BE2C (cell line): ENCODE data around the gene SEC14L1.

Experiments
- DNase-seq: peaks from one replicate; pipeline ENCODE4 v3.0.0-alpha.2; 2020
- H3K27me3 ChIP-seq: fragments of 250-450 bp; sonication (Bioruptor Pico); 2 replicates; pipeline ENCODE4 v1.5.1; 2020; ENCODE audit warnings: mild to moderate bottlenecking
- H3K36me3 ChIP-seq: fragments of 250-450 bp; sonication (Bioruptor Pico); 2 replicates; pipeline ENCODE4 v1.5.1; 2020; ENCODE audit warnings: mild to moderate bottlenecking
- H3K4me1 ChIP-seq: fragments of 250-450 bp; sonication (Bioruptor Pico); 2 replicates; pipeline ENCODE4 v1.5.1; 2020
- H3K4me3 ChIP-seq: 2 replicates; pipeline ENCODE4 v1.5.1; 2011; ENCODE audit warnings: low read depth, low read length
- H3K9me3 ChIP-seq: fragments of 250-450 bp; sonication (Bioruptor Pico); 2 replicates; pipeline ENCODE4 v1.5.1; 2020
- TF ChIP-seq, protein P1 (sequence below): IDR thresholded peaks from 2 replicates; pipeline ENCODE4 v1.5.1; 2012; ENCODE audit warnings: mild to moderate bottlenecking, low read depth, low read length

SEC14L1 gene

DNA sequence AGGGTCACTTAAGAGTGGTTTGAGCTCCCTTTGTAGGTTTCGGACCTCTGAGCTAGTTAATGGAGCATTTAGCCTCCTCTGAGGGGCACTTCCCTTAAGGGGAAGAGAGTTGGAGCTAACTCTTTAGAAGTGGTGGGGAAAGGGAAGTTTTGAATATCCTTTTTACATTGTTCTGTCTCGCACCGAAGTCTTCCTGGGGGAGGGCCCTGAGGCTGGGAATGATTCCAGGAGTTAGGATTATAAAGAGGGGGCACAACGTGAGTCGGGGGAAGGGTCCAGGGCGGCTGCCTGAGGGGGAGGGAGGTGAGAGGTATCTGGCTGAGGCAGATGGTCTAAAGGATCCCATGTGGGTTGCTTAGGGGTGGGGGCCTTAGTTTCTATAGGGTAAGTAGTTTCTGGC lies 32.3 kb downstream of the SEC14L1 start:
- Histone ChIP-seq H3K4me3 (no peak overlapping the region), H3K9me3 (peaks cover 10% of the 10 kb centered on the region), H3K27me3 (no peaks in the 10 kb centered on the region), H3K4me1 (no peaks in the 10 kb centered on the region), H3K36me3 (peaks cover 10% of the 10 kb centered on the region; the same call in 1 of the 2 replicates)
- no peak for DNase-seq
- TF ChIP-seq, protein P1, sequence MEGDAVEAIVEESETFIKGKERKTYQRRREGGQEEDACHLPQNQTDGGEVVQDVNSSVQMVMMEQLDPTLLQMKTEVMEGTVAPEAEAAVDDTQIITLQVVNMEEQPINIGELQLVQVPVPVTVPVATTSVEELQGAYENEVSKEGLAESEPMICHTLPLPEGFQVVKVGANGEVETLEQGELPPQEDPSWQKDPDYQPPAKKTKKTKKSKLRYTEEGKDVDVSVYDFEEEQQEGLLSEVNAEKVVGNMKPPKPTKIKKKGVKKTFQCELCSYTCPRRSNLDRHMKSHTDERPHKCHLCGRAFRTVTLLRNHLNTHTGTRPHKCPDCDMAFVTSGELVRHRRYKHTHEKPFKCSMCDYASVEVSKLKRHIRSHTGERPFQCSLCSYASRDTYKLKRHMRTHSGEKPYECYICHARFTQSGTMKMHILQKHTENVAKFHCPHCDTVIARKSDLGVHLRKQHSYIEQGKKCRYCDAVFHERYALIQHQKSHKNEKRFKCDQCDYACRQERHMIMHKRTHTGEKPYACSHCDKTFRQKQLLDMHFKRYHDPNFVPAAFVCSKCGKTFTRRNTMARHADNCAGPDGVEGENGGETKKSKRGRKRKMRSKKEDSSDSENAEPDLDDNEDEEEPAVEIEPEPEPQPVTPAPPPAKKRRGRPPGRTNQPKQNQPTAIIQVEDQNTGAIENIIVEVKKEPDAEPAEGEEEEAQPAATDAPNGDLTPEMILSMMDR = no peak

DNA sequence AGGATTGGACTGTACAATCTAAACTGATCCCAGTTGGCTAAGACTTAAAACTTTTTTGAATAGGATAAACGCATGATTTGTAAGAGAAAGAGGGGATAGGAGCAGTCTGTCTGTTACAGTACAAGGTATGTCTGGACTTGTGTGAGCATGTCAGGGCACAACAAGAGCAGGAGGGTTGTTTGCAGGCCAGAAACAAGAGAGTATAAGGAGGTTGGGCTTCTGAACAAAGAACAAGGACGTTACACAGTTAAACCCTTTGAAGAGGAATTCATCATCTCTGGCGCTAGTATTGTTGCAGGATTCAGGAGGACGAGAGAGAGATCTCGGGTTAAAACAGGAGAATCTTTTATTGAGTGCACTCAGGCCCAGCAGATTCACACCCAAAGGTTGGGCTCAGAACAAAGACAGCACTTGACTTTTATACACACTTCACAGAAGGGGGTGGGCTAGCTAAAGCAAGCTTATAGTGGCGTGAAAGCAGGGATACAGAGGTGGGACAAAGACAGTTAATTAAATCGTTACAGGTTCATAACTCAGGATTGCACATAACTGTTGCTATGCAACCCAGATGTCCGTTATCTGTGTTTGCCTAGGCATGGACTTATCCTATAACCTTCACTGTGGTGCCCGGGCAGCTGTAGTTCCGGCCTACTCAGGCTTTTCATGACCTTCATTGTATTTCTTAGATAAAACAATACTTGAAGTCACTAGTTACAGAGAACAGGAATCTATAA lies 34.3 kb downstream of the SEC14L1 start:
- no peak overlapping the region for H3K4me3 ChIP-seq
- TF ChIP-seq, protein P1 = no peak
- no peaks in the 10 kb centered on the region for H3K27me3 ChIP-seq
- H3K36me3 ChIP-seq = peaks cover 10% of the 10 kb centered on the region; the same call in 1 of the 2 replicates
- no peak for DNase-seq
- no peaks in the 10 kb centered on the region for H3K4me1 ChIP-seq
- H3K9me3 ChIP-seq = peaks cover 10% of the 10 kb centered on the region

DNA sequence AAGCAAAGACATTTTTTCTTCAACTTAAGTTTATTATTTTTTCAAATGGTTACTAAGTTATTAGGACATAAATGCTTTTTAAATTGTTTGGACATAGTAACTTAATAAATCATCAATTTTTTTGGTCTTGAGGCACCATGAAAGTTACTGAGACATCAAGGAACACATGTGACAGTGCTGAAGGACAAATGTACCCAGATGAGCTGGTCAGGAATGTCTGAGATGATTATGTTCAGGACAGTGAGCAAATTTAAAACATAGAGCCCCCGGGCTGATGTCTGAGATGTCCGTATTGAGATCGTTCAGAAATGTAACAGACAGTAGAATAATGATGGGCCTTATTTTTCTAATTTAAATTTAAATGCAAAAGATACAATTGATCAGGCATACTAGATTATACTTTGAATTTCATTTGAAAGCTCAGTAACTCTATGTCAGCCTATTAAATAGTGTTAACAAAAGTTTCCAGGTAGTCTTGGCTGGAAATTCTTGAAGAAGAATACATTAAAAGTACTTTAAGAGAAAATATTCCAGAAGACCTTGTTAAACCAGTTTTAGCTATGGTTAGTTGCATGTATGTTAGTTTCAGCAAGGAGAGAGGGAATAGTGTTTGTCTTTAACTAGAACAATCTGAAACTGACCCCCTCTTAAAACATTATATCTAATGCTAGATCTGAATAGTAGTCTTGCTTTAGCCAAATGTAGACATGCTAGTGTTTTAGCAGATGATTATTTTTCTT lies 36.4 kb downstream of the SEC14L1 start:
- H3K9me3 ChIP-seq = peaks cover 10% of the 10 kb centered on the region
- TF ChIP-seq, protein P1 = no peak
- no peak for DNase-seq
- no peaks in the 10 kb centered on the region for H3K4me1 ChIP-seq
- H3K27me3 ChIP-seq = no peaks in the 10 kb centered on the region
- no peak overlapping the region for H3K4me3 ChIP-seq
- H3K36me3 ChIP-seq = peaks cover 10% of the 10 kb centered on the region; the same call in 1 of the 2 replicates

DNA sequence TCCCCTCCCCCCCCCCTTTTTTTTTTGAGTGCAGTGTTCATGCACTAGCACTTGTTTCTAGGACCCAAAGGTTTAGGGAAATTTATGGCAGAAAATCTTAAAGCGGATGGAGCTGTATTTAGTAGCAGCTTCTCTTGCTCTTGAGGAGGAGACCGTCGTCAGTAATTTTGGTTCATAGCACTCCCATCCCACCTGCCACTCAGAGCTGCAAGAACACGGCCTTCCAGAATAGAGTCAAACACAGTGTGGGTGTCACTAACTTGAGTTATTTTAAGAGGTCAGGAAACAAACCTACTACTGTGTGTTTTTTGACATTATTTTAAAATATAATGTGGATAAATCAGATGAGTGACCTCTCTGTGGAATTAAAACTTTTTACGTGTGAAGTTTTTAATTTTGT lies 37.3 kb downstream of the SEC14L1 start:
- Histone ChIP-seq H3K27me3 (no peaks in the 10 kb centered on the region), H3K9me3 (peaks cover 10% of the 10 kb centered on the region), H3K36me3 (peaks cover 10% of the 10 kb centered on the region; the same call in 1 of the 2 replicates), H3K4me3 (no peak overlapping the region), H3K4me1 (no peaks in the 10 kb centered on the region)
- no peak for DNase-seq
- TF ChIP-seq, protein P1 = no peak

DNA sequence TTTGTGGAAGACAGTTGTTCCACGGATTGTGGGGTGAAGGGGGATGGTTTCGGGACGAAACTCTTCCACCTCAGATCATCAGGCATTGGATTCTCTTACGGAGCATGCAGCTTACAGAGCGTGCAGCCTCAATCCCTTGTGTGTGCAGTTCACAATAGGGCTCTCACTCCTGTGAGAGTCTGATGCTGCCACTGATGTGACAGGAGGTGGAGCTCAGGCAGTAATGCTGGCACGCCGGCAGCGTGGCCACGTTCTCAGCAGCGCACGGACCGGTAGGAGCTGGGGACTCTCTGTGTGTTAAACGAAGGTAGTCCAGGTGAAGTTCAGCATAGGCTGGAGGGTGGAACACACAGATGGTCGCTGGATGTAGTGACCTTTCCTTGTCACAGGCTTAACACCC lies 37.8 kb downstream of the SEC14L1 start:
- DNase-seq = no peak
- Histone ChIP-seq H3K9me3 (peaks cover 10% of the 10 kb centered on the region), H3K27me3 (no peaks in the 10 kb centered on the region), H3K4me1 (no peaks in the 10 kb centered on the region), H3K36me3 (peaks cover 10% of the 10 kb centered on the region; the same call in 1 of the 2 replicates), H3K4me3 (no peak overlapping the region)
- TF ChIP-seq, protein P1 = no peak
